ENCODE results near the gene AKT2.

AKT2 gene

GRCh38 chr19:40228346-40228745, 56.8 kb downstream of the AKT2 start:
- no peak for TF ChIP-seq CTCF (IDR thresholded peaks at IDR 0.05)
- Histone ChIP-seq H3K27me3 (peaks cover 71% of the 10 kb centered on the region), H3K9me3 (no peaks in the 10 kb centered on the region)

GRCh38 chr19:40225440-40226305, 59.5 kb downstream of the AKT2 start:
- H3K4me3 ChIP-seq (ENCODE audit: low read depth in 1 of 2, low read length in 1 of 2) = no peak overlapping the region
- no peaks in the 10 kb centered on the region for H3K4me1 ChIP-seq (ENCODE audit: control insufficient read depth in 1 of 2, insufficient read depth in 1 of 2, low read depth in 1 of 2, low read length in 1 of 2)
- peaks cover 97% of the 10 kb centered on the region for H3K27me3 ChIP-seq
- H3K27ac ChIP-seq = no peak overlapping the region
- no peak for TF ChIP-seq CTCF (IDR thresholded peaks at IDR 0.05)
- no peaks in the 10 kb centered on the region for H3K36me3 ChIP-seq
- no peaks in the 10 kb centered on the region for H3K9me3 ChIP-seq

More at GRCh38 chr19:40228346-40228745, 56.8 kb downstream of the AKT2 start:
- H3K27ac ChIP-seq = no peak overlapping the region
- peaks cover 14% of the 10 kb centered on the region for H3K36me3 ChIP-seq
- no peaks in the 10 kb centered on the region for H3K4me1 ChIP-seq (ENCODE audit: control insufficient read depth in 1 of 2, insufficient read depth in 1 of 2, low read depth in 1 of 2, low read length in 1 of 2)
- no peak overlapping the region for H3K4me3 ChIP-seq (ENCODE audit: low read depth in 1 of 2, low read length in 1 of 2)

GRCh38 chr19:40224342-40225150, 60.6 kb downstream of the AKT2 start:
- Histone ChIP-seq H3K4me3 (ENCODE audit: low read depth in 1 of 2, low read length in 1 of 2) (no peak overlapping the region), H3K27ac (no peak overlapping the region), H3K36me3 (no peaks in the 10 kb centered on the region), H3K4me1 (ENCODE audit: control insufficient read depth in 1 of 2, insufficient read depth in 1 of 2, low read depth in 1 of 2, low read length in 1 of 2) (no peaks in the 10 kb centered on the region), H3K9me3 (no peaks in the 10 kb centered on the region), H3K27me3 (peaks cover 100% of the 10 kb centered on the region)
- TF ChIP-seq CTCF (IDR thresholded peaks at IDR 0.05) = no peak

- TF ChIP-seq CTCF (IDR thresholded peaks at IDR 0.05) = no peak
- Histone ChIP-seq H3K4me3 (ENCODE audit: low read depth in 1 of 2, low read length in 1 of 2) (no peak overlapping the region), H3K9me3 (no peaks in the 10 kb centered on the region), H3K27ac (no peak overlapping the region), H3K4me1 (ENCODE audit: control insufficient read depth in 1 of 2, insufficient read depth in 1 of 2, low read depth in 1 of 2, low read length in 1 of 2) (no peaks in the 10 kb centered on the region), H3K27me3 (peaks cover 100% of the 10 kb centered on the region), H3K36me3 (no peaks in the 10 kb centered on the region)
Measured at GRCh38 chr19:40223135-40223822, 61.9 kb downstream of the AKT2 start.

GRCh38 chr19:40221858-40222619, 63.1 kb downstream of the AKT2 start:
- TF ChIP-seq CTCF (IDR thresholded peaks at IDR 0.05) = peak; percentile 70
- Histone ChIP-seq H3K4me1 (ENCODE audit: control insufficient read depth in 1 of 2, insufficient read depth in 1 of 2, low read depth in 1 of 2, low read length in 1 of 2) (no peaks in the 10 kb centered on the region), H3K4me3 (ENCODE audit: low read depth in 1 of 2, low read length in 1 of 2) (no peak overlapping the region), H3K27ac (no peak overlapping the region), H3K36me3 (no peaks in the 10 kb centered on the region), H3K9me3 (no peaks in the 10 kb centered on the region), H3K27me3 (peaks cover 100% of the 10 kb centered on the region)

All from neutrophil (primary cell).